GM19193 (cell line): ENCODE data around the gene SS18L1.

ENCODE experiments used
- POLR2A ChIP-seq: IDR thresholded peaks from 4 replicates; pipeline ENCODE4 v1.6.1; 2011; ENCODE audit not compliant: insufficient read depth, insufficient read length; ENCODE audit errors: extremely low read depth

The SS18L1 gene

GRCh38 chr20:62223571-62223970, 80.0 kb downstream of the SS18L1 start:
- TF ChIP-seq POLR2A, result no peak

- no peak for TF ChIP-seq POLR2A
These were observed 80.7 kb downstream of the SS18L1 start for GRCh38 chr20:62224113-62224855.

- no peak for TF ChIP-seq POLR2A
These were observed 81.5 kb downstream of the SS18L1 start for GRCh38 chr20:62225026-62225425.

- TF ChIP-seq POLR2A, result no peak
These were observed 82.5 kb downstream of the SS18L1 start for GRCh38 chr20:62225820-62226635.

- no peak for TF ChIP-seq POLR2A
These were observed 83.4 kb downstream of the SS18L1 start for GRCh38 chr20:62226707-62227590.

GRCh38 chr20:62227591-62227976, 84.0 kb downstream of the SS18L1 start:
- TF ChIP-seq POLR2A, result no peak

GRCh38 chr20:62227977-62228958, 84.7 kb downstream of the SS18L1 start:
- no peak for TF ChIP-seq POLR2A

GRCh38 chr20:62228982-62229545, 85.5 kb downstream of the SS18L1 start:
- TF ChIP-seq POLR2A, result no peak

GRCh38 chr20:62229667-62230066, 86.1 kb downstream of the SS18L1 start:
- no peak for TF ChIP-seq POLR2A

- TF ChIP-seq POLR2A, result no peak
These were observed 86.7 kb downstream of the SS18L1 start for GRCh38 chr20:62230276-62230675.

- no peak for TF ChIP-seq POLR2A
These were observed 87.1 kb downstream of the SS18L1 start for GRCh38 chr20:62230696-62231095.

GRCh38 chr20:62231292-62231691, 87.7 kb downstream of the SS18L1 start:
- TF ChIP-seq POLR2A, result no peak
